Cerebellar nuclear complex (tissue), 1 donor: ENCODE data around the gene FECH.
"Not testable (repeated sequence)": the region's sequence is repeated elsewhere in the genome, so short reads cannot be mapped to it uniquely, and the experiment has no call there.

ENCODE experiments used
- DNase-seq, 2 experiments: peaks; one replicate each; lab custom pipeline; 2025; lab: John Stamatoyannopoulos, UW

The FECH gene

GRCh38 chr18:57533006-57533867 lies 53.3 kb downstream of the FECH start:
- DNase-seq, result no peak

DNA sequence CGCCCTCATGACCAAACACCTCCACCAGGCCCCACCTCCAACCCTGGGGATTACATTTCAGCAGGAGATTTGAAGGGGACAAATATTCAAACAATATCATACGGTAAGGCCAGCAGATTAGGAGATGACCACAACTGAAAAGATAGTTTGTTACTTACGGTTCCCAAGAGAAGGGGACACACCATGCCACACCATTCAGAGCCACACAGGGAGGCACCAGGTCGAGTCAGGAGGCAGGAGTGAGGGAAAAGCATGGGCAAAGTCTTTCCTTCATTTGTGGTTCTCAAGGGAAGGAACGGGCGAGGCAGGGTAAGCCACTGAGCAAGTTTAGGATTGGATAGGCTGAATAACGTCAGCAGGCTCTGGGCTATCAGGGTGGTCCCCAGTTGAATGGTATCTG lies 57.4 kb downstream of the FECH start:
- no peak for DNase-seq

DNA sequence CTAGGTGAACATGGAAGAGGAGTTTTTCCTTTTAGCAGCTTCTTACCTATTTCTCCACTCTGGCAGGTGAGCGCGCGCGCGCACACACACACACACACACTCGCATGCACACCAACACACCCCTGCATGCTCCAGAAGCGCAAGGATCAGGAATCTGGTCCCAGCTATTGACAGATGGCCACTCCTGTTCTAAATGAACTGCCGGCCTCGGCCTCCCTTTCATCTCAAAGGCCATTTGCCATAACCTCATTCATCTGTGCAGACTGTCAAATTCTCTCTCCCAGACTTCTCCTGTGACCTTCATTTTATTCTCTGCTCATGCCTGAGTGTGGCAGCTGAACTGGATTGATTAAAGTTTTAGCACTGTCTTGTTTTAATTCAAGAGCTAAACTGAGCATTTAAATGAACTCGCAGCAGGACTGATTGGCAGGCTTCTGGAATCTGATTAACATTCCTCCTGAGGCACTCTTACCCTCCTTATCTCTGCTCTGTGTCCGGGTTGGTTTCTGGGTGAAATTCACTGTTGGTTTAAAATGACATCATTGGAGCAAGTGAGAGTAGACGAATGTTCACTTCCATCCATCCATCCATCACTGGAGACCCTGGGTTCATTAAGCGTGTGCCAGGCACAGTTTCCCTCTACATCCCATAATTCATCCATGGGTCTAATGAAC lies 58.8 kb downstream of the FECH start:
- DNase-seq, result no peak

GRCh38 chr18:57523171-57523956 lies 63.1 kb downstream of the FECH start:
- no peak for DNase-seq

- not testable (repeated sequence) for DNase-seq
Measured at GRCh38 chr18:57522348-57522747, 64.2 kb downstream of the FECH start.

DNA sequence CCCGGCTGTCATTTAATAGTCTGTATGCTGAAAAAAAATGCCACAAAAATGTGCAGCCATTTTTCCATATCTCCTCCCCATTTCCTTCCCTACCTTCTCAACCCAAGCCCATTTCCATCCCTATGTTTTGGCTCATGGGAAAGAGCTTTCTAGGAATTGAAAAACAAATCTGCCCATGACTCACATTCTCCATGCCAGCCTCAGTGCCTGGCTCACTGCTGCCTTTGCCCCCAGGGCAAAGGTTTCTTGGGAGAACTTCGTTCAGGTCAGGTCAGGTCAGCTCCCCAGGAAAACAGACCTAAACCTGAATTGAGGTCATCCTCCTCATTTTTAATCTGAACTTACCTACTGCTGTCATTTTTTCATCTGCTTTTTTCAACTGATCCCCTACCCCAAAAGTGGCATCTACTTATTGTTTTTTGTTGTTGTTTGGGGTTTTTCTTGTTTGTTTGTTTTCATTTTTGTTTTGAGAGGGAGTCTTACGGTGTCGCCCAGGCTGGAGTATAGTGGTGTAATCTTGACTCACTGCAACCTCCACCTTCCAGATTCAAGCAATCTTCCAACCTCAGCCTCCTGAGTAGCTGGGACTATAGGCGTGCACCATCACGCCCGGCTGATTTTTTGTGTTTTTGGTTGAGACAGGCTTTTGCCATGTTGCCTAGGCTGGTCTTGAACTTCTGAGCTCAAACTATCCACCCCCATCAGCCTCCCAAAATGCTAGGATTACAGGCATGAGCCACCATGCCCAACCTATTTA lies 66.7 kb downstream of the FECH start:
- DNase-seq, result no peak

GRCh38 chr18:57518533-57518932 lies 68.0 kb downstream of the FECH start:
- DNase-seq, result no peak

DNA sequence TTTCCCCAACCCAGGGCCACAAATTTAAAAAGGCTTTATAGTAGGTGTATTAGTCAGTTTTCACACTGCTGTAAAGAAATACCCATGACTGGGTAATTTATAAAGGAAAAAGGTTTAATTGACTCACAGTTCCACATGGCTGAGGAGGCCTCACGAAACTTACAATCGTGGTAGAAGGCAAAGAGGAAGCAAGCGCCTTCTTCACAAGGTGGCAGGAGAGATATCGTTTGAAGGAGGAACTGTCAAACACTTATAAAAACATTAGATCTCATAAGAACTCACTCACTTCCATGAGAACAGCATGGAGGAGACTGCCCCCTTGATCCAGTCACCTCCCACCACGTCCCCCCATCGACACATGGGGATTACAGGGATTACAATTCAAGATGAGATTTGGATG lies 70.4 kb downstream of the FECH start:
- DNase-seq, result no peak

GRCh38 chr18:57505231-57505630 lies 81.3 kb downstream of the FECH start:
- DNase-seq, result no peak

DNA sequence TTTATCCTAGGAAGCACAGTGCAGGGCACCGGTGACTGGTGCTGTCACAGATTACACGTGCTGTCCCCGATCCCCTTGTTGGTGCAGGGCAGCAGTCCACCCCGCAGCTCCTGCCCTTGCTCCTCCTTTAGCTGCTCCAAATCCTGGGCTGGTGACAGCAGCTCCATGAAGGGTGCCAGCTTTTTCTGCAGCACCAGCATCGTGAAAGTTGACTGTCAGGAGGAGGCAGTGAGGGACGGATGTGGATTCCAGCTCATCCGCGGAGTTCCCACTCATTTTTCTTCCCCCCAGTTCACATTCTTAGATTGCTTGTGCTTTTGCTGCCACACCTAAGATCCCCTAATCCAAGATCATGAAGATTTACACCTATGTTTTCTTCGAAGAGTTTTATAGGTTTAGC lies 83.9 kb downstream of the FECH start:
- no peak for DNase-seq

GRCh38 chr18:57498682-57499256 lies 87.7 kb downstream of the FECH start:
- DNase-seq, result no peak
